NCI-H187 (cell line): ENCODE measurements around the gene INPP5B.

Experiments
- DNase-seq, 2 experiments: peaks; one replicate each; lab custom pipeline; 2025; lab: John Stamatoyannopoulos, UW

Gene INPP5B

DNA sequence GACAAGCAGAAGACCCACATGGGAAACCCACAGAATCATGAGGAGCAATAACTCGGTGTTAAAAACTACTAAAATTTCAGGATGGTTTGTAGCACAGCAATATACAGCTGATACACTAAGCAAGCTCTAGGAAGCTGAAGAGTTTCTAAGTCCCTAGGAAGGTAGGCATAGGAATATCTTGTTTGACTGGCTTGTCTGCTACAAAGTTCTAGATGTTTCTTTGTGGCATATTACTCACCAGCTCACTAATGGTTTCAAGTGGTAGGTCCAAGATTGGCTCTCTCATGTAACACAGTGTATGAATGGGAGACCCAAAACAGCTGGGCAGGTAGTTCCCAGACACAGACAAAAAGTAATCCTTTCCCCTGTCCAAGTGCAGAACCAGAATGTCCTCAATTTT lies 74.2 kb downstream of the INPP5B start:
- DNase-seq: no peak

DNA sequence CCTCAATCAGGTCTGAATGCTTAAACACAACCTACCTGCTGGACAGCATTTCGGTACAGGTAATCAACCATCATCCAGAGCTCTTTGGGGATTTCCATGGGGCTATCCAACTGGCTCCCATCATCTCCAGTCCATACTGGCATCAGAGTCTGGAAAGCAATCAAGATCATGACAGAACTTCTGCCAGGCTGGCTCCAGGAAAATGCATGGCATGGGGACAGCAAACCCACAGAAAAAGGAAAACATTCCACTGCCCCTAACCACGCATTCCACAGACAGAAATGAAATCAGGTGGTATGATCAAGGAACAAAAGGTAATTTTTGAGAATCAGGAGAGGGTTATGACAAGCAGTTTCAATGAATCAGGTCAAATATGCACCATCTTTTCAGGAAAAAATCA lies 78.4 kb downstream of the INPP5B start:
- DNase-seq: no peak

- no peak for DNase-seq
Observed at GRCh38 chr1:37867784-37868183, 79.1 kb downstream of the INPP5B start.

GRCh38 chr1:37866491-37866890 lies 80.4 kb downstream of the INPP5B start:
- no peak for DNase-seq

GRCh38 chr1:37865348-37866120 lies 81.3 kb downstream of the INPP5B start:
- DNase-seq: no peak

DNA sequence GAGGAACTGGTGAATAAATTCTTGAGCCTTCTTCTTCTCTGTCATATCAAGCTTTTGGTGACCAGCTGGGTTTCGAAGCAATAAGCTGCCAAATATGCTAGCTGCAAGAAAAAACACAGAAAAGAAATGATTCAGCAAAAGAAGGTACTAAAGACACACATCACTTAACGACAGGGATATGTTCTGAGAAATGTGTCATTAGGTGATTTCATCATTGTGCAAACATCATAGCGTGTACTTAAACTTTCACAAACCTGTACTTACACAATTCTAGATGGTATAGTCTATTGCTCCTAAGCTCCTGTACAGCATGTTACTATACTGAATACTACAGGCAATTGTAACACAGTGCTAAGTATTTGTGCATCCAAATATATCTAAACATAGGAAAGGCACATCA lies 84.5 kb downstream of the INPP5B start:
- no peak for DNase-seq

DNA sequence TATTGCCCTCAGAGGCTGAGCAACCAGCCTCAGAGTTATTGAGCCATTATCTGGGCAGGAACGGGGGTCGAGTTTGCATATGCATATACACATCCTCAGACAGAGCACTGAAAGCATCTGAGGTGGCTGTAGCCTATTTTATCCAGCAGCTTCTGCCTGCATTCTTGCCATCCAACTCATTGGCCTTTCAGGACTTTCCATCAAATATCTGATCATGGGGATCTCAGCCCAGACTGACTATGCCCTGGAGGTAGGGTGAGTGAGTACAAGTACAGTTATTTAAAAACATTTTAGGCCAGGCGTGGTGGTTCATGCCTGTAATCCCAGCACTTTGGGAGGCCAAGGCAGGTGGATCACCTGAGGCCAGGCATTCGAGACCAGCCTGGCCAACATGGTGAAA lies 85.7 kb downstream of the INPP5B start:
- no peak for DNase-seq

- no peak for DNase-seq
Observed at GRCh38 chr1:37860346-37860666, 86.5 kb downstream of the INPP5B start.

DNA sequence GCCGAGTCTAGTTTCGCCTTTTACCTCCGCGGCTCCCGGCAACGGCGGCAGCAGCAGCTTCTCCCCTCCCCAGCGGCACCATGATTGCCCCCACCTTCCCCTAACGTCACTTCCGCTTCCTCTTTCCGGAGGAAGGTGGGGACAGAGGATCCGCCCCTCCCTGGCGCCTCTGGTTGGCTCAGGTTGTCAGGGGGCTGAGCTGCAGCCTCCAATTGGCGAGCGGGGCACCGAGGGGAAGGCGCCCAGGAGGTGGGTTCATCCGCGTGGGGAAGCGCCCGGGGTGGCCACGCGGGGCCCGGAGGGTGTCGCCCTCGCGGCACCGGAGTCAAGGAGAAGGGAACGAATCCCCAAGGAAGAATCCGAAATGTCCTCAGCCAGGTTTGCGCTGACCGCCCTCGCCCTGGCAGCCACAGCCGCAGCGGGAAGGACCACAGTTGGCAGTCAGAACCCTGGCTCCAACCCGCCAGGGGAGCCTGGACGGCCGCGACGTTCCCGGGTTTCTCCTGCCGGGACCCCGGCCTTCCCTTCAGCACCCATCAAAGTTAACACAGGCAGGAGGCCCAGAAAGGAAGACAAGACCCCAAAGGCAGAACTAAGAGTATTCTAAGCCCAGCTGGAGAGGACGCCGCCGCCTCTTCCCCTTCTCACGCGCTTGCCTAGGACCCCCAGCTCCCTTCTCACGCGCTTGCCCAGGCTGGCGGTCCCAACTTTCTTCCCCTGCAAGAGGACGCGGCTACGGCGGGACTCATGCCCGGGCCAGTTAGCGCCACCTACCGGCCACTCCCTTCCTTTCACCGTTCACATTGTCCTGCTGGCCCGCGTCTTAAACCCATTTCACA lies 87.1 kb downstream of the INPP5B start, which contains the start of gene MTF1:
Gene MTF1, minus strand, starts transcription at position 86 of the 839 bp plus-strand sequence. CDS start 1,934 bp downstream, outside the sequence.
- DNase-seq: peak; percentile 90 to 93

DNA sequence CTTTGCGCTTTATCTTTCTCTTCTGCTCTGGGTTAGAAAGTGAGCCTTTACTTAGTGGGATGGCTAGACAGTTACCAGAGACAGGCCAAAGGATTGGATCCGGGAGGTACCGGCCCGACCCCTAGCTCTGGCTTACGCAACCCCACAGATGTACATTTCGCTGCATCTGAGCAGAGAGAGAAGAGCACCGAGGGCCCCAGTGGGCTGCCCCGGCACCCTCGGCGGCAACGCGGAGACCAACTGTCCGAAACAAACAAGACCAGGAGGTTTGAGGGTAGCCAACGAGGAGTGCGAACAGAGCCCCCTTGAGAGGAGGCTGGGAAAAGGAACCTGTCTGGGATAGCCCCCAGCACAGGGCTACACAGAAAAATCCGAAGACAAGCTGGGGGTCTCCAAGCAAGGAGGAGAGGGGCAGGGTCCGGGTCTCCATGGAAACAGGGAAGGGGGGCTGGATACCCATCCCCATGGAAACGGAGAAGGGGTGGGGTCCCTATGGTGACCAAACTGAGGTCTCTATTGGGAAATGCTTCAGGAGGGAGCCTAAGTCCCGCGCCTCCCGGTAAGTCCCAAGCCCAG lies 87.8 kb downstream of the INPP5B start:
- DNase-seq: no peak

DNA sequence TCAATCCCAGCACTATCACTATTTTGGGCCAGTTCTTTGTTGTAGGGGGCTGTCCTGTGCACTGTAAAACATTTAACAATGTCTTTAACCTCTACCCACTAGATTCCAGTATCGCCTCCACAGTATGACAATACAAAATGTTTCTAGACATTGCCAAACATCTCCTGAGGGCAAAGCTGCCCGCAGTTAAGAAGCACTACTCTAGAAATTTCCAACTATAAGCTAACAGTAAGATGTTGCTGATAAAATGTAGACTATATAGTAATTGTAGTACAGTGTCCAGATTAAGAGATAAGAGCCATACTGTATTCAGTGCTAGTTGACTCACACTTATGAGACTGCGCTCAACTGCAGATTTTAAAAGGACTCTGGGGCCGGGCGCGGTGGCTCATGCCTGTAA lies 92.4 kb downstream of the INPP5B start:
- no peak for DNase-seq

GRCh38 chr1:37853157-37853556 lies 93.7 kb downstream of the INPP5B start:
- DNase-seq: no peak

- no peak for DNase-seq
Observed at GRCh38 chr1:37851782-37852210, 95.1 kb downstream of the INPP5B start.

- DNase-seq: no peak
Observed at GRCh38 chr1:37851262-37851661, 95.6 kb downstream of the INPP5B start.

DNA sequence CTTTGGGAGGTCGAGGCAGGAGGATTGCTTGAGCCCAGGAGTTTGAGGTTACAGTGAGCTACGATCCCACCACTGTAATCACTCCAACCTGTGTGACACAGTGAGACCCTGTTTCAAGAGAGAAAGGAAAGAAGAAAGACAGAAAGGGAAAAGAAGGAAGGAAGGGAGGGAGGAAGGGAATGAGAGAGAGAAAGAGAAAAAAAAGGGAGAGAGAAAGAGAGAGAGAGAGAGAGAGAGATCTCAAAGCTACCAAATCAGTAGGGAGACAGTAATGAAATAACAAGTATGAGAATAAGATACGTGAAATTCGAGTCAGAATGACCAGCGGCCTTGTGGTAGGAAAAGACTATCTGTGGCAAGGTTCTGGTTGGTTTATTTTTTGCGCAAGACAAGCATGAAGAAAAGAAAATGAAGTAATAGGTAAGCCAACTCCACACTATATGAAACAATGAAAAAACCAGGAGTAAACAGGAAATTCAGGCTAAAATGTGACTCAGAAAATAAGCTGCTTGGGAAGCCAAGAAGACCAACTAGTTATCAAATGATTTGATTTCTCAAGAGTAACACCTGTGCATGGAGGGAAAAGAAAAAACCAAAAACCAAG lies 96.4 kb downstream of the INPP5B start:
- no peak for DNase-seq

- DNase-seq: no peak
Observed at GRCh38 chr1:37849480-37849879, 97.4 kb downstream of the INPP5B start.

GRCh38 chr1:37846647-37847339 lies 100.1 kb downstream of the INPP5B start:
- no peak for DNase-seq

DNA sequence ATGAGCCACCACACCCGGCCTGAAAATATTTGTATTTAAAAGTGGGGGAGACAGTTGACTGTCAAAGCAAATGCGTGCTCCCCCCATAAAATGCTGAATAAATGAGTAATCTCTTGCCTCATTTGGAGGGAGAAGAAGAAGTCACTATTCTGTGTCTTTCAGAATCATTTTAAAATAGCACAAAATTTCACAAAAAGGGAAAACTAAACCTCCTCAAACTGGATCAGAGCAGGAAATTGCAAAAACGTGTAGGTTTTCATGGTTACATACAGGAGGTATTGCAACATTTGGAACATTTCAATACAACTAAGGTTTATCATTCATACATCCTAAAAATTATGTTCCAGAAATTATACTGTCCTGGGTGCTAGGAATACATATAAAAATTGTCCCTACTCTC lies 101.1 kb downstream of the INPP5B start:
- no peak for DNase-seq

DNA sequence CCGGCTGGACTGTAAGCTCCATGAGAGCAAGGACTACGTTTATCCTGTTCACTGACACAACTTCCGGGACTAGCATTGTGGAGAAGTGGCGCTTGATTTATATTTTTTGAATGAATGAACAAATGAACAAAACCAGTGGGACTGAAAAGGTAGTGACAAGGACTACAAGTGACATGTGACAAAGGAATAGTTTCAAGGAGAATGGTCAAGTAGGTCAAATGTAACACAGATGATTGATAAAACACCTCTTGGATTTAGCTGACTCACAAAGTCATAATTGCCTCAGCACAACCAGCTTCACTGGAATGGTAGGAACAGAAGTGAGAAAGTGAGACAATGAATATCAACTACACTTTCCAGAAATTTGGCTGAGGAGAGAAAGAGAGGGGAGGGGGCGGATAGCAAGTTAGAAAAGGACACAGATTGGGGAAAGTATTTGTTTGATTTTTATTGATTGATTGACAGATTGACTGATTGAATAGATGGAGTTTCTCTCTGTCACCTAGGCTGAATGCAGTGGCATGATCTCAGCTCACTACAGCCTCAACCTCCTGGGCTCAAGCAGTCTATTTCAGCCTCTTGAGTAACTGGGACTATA lies 101.7 kb downstream of the INPP5B start:
- no peak for DNase-seq

GRCh38 chr1:37844536-37844935 lies 102.3 kb downstream of the INPP5B start:
- DNase-seq: no peak

- no peak for DNase-seq
Observed at GRCh38 chr1:37841652-37842051, 105.2 kb downstream of the INPP5B start.

DNA sequence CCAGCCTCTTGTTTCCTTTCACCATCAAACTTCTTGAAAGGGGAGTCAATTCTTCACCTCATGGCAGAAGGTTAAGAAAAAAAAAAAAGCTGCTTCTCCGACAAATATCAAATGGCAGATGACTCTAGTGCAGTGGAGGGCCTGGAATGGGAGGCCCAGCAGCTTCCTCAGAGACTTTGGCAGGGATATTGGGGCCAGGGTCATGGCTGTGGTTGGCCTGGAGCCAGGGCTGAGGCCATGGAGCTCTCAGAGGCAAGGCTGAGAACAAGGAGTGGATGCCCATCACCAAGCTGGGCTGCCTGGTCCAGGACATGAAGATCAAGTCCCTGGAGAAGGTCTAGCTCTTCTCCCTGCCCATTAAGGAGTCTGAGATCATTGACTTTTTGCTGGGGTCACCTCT lies 106.1 kb downstream of the INPP5B start:
- DNase-seq: no peak
